Measurements from ENCODE around the gene PAQR6.
A peak's percentile ranks its signal among the peaks of the same experiment; 100 is the strongest.
"Not testable (repeated sequence)": the region's sequence is repeated elsewhere in the genome, so short reads cannot be mapped to it uniquely, and the experiment has no call there.

Gene PAQR6

DNA sequence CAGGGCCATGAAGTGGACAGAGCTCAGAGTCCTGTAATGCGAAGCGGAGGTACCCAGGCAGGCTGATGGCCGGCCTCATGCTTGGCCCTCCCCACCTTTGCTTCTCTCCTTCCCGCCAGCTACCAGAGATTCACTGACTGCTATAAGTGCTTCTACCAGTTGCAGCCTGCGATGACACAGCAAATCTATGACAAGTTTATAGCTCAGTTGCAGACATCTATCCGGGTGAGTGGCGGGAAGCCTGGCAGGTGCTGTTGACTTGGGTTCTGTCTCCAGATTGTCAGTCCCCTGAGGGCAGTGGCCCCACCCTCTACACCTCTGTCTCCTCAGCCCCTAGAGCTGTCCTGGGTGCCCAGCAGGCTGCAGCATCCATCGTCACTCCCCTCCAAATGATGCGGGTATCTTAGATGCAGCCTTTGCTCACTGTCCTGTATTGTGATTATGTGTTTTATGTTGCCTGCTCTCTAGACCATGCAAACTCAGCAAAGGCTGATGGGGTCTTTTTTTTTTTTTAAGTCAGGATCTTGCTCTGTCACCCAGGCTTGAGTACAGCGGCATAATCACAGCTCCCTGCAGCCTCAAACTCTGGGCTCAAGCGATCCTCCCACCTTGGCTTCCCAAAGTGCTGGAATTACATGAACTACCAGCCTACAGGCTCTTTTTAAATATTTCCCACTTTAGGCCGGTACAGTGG lies 15.5 kb downstream of the PAQR6 start:
- DNase-seq (ENCODE audit: low read depth in 2 of 2): no peak

DNA sequence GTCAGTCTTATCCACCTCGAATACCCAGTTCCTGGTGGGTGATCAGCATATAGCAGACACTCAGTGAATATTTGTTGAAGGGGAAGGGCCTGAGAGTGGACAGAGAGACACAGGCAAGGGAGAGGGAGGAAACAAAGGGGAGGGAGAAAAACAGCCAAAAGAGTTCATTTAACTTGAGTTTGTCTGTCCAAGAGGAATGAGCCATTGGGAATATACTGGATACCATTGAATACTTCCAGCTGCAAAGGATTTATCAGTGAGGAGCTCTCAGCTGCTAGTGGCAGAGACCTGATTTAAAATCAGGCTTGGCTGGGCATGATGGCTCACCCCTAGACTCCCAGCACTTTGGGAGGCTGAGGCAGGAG lies 17.4 kb downstream of the PAQR6 start:
- no peak for DNase-seq (ENCODE audit: low read depth in 2 of 2)

DNA sequence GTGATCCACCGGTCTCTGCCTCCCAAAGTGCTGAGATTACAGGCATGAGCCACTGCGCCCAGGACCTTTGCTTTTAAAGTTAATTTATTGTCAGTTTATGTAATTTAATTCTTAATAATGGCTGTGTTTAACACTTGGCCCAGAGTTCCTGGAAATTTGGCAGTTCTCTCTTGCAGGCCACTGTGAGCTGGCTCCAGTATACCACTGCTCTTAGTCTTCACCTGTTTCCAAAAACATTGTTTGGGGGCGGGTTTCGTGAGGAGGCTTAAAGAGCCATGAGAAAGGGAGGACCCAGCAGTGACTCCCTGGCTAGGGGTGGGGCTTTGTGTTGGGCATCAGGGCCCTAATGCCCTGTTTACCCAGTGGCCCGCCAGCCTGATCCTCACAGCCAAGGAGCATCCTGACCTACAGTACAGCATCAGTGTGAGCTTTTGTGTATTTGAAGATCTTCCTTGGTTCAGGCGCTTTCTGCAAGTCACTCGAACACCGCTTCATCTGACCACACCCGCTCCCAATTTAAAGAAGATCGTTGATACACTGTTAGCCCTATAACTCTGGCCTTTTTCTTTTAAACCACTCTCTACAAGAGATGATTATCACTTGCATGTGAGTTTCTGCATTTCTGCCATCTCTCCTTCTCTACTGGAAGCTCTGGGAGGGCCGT lies 17.9 kb downstream of the PAQR6 start:
- DNase-seq (ENCODE audit: low read depth in 2 of 2): no peak

DNA sequence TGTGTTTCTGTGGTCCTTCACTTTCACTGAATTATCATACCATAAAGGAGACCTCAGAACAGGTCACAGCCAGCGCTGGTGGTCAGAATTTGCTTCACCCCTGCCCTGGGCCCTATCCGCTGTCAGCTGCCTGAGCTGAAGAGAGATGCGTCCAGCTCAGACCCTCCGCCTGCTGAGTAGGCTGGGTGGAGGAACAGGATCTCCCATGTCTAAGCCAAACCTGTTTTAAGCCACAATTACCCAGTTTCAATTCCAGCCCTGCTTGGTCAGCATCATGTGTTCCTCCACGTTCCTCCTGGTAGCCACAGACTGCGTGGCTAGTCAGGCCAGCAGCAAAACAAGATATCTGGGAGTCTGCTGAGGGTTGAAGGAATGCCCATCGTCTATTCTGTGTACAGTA lies 19.4 kb downstream of the PAQR6 start:
- DNase-seq (ENCODE audit: low read depth in 2 of 2): no peak

DNA sequence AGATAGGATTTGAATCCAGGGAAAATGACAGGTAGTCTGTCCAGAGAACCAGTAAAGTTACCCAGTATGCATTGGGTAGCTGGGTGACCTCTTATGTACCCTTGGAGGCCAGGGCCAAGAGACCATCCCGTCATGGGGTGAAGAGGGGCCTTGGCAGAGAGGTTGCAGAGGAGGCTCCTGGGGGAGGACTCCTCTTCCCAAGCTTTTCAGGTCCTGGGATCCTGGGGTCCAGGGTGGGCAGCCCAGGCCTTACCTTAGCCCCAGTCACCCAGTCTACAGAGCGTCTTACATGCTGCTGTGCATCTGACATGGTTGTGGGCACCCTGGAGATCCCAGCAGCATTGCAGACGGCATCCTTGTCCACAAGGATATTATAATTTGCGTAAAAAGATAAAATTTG lies 21.1 kb downstream of the PAQR6 start:
- DNase-seq (ENCODE audit: low read depth in 2 of 2): no peak

DNA sequence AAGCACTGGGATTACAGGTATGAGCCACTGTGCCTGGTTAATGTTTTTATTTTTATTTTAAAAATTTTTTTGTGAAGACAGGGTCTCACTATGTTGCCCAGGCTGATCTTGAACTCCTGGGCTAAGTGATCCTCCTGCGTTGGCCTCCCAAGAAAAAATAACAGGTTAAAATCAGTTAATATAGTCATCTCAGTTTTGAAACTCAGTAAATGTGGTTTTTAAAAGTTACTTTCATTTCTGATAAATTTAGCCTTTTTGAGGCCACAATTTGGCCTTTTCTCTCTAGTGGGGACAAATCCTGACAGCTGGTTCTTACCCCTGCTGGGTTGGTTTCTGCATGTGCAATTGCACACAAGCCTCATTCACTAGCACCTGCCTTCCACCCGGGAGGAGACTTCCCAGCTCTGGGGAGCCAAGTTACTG lies 21.7 kb downstream of the PAQR6 start:
- no peak for DNase-seq (ENCODE audit: low read depth in 2 of 2)

DNA sequence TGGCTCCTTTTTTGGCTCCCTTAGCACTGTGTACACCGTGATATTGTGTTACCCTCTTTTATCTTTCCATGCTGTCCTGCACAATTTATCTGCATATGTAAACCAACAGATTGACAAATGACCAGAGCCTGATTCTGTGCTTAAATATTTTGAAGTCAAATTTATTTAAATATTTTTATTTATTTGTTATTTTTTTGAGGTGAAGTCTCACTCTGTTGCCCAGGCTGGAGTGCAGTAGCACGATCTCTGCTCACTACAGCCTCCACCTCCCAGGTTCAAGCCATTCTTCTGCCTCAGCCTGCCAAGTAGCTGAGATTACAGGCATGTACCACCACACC lies 22.2 kb downstream of the PAQR6 start:
- DNase-seq (ENCODE audit: low read depth in 2 of 2): no peak

DNA sequence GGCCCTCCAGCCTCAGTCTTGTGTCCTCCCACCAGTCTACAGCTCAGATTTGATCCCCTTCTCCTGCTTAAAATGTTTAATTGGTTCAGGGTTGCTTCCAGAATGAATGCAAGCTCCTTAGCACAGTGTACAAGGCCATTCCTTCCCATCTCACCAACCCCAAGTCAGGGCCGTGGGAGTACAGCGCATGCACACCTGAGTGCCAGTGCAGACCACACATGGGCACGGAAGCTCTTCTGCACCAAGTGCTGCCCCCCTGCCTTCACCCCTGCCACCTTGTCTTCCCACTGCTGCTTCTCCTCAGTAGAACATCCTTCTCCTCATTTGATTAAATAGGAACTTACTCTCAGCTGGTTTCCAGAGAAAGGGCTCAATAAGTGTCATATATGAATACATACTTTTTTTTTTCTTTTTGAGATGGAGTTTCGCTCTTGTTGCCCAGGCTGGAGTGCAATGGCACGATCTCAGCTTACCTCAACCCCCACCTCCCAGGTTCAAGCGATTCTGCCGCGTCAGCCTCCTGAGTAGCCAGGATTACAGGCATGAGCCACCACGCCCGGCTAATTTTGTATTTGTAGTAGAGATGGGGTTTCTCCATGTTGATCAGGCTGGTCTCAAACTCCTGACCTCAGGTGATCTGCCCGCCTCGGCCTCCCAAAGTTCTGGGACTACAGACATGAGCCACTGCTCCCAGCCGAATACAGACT lies 25.7 kb downstream of the PAQR6 start:
- DNase-seq (ENCODE audit: low read depth in 2 of 2): no peak

DNA sequence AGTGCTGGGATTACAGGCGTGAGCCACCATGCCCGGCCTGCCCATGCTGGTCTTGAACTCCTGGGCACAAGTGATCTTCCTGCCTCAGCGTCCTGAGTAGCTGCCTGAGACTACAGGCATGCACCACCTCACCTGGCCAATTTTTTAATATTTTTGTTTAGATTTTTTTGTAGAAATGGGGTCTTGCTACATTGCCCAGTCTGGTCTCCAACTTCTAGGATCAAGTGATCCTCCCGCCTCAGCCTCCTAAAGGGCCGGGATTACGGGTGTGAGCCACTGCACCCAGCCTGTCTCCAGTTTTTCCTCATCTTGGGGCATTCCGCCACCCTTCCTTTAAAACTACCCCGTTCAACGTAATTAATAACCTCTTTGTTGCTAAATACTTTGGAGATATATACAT lies 27.6 kb downstream of the PAQR6 start:
- no peak for DNase-seq (ENCODE audit: low read depth in 2 of 2)

DNA sequence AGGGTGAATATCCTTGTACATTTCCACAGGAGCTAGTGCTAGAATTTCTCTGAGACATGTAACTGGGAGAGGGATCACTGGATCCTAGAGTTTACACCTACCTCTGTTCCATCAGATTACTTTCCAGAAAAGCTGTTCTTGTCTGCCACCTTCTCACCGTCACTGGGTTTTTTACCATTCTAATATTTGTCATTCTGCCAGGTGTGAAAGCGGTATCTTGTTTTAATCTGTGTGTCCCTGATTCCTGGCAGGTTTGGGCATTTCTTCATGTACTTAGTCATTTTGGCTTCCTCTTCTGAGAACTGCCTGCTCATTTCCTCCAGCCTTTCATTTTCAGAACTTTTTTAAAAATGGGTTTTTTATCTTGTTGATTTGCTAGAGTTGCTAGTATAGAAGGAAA lies 30.0 kb downstream of the PAQR6 start:
- no peak for DNase-seq (ENCODE audit: low read depth in 2 of 2)

DNA sequence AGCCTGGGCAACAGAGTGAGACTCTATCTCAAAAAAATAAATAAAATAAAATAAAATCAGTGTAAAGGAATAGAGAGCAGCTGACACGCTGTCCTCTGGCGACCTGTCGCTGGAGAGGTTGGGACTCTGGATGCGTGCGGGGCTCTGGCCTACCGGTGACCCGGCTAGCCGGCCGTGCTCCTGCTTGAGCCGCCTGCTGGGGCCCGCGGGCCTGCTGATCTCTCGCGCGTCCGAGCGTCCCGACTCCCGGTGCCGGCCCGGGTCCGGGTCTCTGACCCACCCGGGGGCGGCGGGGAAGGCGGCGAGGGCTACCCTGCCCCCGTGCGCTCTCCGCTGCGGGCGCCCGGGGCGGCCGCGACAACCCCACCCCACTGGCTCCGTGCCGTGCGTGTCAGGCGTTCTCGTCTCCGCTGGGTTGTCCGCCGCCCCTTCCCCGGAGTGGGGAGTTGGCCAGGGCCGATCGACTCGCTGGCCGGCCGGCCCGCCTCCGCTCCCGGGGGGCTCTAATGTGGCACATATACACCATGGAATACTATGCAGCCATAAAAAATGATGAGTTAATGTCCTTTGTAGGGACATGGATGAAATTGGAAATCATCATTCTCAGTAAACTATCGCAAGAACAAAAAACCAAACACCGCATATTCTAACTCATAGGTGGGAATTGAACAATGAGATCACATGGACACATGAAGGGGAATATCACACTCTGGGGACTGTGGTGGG lies 31.3 kb downstream of the PAQR6 start:
- DNase-seq (ENCODE audit: low read depth in 2 of 2): not testable (repeated sequence)

DNA sequence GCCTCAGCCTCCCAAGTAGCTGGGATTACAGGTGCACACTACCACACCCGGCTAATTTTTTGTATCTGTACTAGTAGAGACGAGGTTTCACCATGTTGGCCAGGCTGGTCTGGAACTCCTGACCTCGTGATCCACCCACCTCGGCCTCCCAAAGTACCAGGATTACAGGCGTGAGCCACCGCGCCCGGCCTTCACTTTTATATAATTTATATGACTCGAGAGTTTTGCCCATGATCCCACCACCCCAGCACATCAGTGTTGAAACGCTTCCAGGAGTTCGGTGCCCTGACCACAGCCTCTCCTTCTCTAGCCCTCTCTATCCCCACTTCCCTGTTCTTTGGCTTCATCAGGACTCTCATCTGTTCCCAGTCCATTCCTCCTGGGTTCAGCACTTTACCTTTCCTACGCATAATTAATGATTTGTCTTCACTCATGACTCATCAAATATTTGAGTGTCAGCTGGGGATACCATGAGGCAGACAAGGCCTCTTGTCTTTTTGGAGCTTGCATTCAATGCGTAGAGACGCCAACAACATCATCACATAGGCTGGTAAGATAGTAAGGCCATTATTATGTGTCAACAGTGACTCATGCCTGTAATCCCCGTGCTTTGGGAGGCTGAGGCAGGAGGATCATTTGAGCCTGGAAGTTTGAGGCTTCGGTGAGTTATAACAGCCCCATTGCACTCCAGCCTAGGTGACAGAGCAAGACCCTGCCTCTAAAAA lies 33.7 kb downstream of the PAQR6 start:
- DNase-seq (ENCODE audit: low read depth in 2 of 2): no peak

DNA sequence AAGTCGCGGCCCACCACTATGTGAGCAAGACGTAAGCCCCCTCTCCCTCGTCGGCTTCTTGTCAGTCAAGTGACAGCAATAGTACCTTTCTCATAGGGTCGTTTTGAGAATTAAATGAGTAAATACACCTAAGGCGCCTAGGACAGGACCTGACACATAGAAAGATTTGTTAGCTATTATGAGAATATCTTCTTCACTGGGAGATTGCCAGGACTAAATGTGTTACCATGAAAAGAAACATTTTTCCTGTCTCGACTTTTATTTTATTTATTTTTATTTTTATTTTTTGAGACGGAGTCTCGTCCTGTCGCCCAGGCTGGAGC lies 34.3 kb downstream of the PAQR6 start:
- DNase-seq (ENCODE audit: low read depth in 2 of 2): no peak

DNA sequence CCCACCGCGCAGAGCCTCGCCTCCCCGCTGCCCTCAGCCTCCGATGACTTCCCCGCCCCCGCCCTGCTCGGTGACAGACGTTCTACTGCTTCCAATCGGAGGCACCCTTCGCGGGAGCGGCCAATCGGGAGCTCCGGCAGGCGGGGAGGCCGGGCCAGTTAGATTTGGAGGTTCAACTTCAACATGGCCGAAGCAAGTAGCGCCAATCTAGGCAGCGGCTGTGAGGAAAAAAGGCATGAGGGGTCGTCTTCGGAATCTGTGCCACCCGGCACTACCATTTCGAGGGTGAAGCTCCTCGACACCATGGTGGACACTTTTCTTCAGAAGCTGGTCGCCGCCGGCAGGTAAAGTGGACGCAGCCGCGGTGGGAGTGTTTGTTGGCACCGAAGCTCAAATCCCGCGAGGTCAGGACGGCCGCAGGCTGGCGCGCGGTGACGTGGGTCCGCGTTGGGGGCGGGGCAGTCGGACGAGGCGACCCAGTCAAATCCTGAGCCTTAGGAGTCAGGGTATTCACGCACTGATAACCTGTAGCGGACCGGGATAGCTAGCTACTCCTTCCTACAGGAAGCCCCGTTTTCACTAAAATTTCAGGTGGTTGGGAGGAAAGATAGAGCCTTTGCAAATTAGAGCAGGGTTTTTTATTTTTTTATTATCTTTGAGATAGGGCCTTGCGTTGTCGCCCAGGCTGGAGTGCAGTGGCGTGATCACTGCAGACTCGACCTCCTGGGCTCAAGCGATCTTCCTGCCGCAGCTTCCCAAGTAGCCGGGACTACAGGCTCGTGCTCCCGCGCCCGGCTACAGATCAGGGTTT lies 34.8 kb downstream of the PAQR6 start, which contains the start of gene PMF1:
TSS of gene PMF1 (plus strand) at position 175 of the 811 bp plus-strand sequence. CDS start at position 184, 9 bp downstream.
- DNase-seq (ENCODE audit: low read depth in 2 of 2): peak; percentile 82 to 87

DNA sequence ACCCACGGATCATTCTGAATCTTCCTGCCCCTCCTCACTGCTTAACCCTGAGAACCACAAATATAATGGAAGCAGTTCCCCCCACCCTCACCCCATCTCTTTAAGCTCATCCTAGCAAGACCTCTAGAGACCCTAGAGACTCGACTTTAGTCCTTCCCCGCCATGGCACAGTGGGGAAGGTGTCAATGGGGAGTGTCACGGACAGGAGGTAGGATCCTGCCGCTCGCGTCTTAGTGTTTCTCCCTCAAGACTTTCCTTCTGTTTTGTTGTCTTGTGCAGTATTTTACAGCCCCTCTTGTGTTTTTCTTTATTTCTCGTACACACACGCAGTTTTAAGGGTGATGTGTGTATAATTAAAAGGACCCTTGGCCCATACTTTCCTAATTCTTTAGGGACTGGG lies 35.7 kb downstream of the PAQR6 start:
- no peak for DNase-seq (ENCODE audit: low read depth in 2 of 2)

DNA sequence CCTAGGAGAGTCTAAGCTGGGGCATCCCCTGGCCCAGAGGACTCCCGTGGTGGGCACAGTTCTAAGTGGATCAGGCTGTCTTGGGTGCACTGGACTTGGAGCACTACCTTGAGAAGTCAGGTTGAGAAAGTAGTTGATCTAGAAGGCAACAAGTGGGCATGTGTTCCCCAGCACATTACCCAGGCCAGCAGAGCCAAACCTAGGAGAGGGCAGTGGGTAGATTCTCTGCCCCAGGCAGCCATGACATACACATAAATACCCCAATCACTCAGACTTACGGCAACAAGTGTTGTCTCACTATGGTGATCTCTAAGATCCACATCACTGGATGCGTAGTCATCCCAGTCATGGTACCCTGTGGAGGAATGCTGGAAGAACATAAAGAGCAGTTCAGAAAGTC lies 36.6 kb downstream of the PAQR6 start:
- no peak for DNase-seq (ENCODE audit: low read depth in 2 of 2)

DNA sequence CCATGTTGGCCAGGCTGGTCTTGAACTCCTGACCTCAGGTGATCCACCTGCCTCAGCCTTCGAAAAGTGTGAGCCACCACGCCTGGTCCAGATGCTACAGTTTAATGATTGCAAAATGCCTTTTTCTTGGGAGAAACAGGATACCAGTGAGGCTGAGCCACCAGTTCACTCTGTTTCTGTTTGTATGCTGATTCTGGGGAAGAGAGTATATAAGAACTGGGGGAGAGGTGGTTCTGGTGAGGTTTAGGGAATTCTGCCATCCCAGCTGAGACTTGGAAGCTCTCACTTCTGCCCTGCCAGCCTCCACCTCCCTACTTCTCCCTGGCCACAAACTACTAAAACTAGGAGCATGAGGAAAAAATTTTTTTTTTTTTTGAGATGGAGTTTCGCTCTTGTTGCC lies 43.2 kb downstream of the PAQR6 start:
- DNase-seq (ENCODE audit: low read depth in 2 of 2): no peak

DNA sequence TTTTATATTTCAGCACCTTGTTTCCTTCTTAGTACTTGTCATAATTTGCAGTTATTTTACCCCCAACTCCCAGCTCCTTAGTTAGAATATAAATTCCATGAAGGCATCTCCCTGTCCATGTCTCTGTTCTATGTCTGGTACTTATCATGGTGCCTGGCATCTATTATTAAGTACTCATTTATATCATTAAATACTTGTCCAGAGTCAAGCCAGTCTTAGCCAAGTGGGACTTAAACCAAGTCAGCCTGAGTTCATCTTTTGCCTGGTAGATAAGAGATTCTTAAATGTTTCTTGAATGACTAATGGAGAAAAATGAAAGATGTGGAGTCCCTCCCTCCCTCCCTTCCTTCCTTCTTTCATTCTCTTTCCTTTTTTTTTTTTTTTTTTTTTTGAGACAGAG lies 44.5 kb downstream of the PAQR6 start:
- no peak for DNase-seq (ENCODE audit: low read depth in 2 of 2)

DNA sequence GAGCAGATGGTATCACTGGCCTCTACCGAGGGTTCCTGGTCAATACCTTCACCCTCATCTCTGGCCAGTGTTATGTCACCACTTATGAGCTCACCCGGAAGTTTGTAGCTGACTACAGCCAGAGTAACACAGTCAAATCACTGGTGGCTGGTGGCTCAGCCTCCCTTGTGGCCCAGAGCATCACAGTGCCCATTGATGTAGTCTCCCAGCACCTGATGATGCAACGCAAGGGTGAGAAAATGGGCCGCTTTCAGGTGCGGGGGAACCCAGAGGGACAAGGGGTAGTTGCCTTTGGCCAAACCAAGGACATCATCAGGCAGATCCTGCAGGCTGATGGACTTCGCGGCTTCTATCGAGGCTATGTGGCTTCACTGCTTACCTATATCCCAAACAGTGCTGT lies 47.8 kb downstream of the PAQR6 start:
- no peak for DNase-seq (ENCODE audit: low read depth in 2 of 2)

DNA sequence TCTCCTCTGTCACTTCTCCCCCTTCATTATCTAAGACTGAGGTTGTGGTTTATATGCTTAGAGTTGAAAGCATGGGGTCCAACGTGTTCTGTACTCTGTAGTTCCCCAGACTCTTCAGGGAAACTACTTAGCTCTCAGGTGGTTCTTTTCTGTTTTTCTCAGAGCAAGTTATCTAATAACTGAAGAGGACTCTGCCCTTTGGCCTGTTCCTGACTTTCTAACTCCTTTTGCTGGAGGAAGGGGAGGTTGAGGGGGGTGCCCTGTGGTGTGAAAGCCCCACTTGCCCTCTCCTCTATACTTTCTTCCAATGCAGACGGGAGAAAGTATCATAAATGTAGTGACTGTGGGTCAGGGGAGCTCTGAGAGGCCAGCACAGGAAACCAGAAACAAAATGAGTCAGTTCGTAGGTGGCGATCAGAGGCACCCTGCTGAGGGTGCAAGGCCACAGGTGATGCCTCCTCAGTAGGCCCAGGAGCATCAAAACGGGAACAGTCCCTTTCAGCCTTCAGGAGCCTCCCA lies 49.0 kb downstream of the PAQR6 start:
- DNase-seq (ENCODE audit: low read depth in 2 of 2): no peak

DNA sequence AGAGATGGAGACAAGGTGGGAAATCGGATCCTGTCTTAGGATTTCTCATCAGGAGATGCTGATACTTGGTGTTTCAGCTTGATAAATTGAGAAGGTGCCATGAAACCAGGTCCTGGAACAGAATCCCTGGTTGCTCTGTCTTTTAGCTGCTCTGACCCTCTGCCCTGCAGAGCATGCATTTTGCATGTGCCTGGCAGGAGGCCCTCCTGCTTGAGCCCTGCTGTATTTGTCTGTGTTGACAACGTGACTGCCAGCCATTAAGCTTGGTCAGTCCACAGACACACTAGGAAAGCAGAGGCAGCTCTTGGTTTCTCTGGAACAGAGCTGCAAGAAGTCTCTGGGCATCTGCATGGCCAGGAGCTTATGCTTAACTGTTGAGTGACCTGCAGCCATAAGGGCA lies 51.4 kb downstream of the PAQR6 start:
- no peak for DNase-seq (ENCODE audit: low read depth in 2 of 2)
